ENCODE data around the gene ARL14.
"Not testable (repeated sequence)": the region's sequence is repeated elsewhere in the genome, so short reads cannot be mapped to it uniquely, and the experiment has no call there.

Gene ARL14

GRCh38 chr3:160702290-160702689 lies 25.3 kb downstream of the ARL14 start:
- in situ Hi-C loops (cut with MboI; ENCODE audit: low pct_unique_long_range_greater_than_20kb, low sequenced_read_pairs, unreplicated experiment): no loop called here
- TF ChIP-seq, protein P1, sequence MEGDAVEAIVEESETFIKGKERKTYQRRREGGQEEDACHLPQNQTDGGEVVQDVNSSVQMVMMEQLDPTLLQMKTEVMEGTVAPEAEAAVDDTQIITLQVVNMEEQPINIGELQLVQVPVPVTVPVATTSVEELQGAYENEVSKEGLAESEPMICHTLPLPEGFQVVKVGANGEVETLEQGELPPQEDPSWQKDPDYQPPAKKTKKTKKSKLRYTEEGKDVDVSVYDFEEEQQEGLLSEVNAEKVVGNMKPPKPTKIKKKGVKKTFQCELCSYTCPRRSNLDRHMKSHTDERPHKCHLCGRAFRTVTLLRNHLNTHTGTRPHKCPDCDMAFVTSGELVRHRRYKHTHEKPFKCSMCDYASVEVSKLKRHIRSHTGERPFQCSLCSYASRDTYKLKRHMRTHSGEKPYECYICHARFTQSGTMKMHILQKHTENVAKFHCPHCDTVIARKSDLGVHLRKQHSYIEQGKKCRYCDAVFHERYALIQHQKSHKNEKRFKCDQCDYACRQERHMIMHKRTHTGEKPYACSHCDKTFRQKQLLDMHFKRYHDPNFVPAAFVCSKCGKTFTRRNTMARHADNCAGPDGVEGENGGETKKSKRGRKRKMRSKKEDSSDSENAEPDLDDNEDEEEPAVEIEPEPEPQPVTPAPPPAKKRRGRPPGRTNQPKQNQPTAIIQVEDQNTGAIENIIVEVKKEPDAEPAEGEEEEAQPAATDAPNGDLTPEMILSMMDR (IDR thresholded peaks at IDR 0.05; ENCODE audit: extremely low read depth, insufficient read depth, missing control alignments): no peak
- DNase-seq (ENCODE audit: low spot score): no peak

GRCh38 chr3:160703974-160704373 lies 27.0 kb downstream of the ARL14 start:
- in situ Hi-C loops (cut with MboI; ENCODE audit: low pct_unique_long_range_greater_than_20kb, low sequenced_read_pairs, unreplicated experiment): no loop called here
- no peak for DNase-seq (ENCODE audit: low spot score)
- TF ChIP-seq, protein P1 (IDR thresholded peaks at IDR 0.05; ENCODE audit: extremely low read depth, insufficient read depth, missing control alignments): no peak

GRCh38 chr3:160707187-160707794 lies 30.3 kb downstream of the ARL14 start:
- DNase-seq (ENCODE audit: low spot score): peak; percentile 40
- in situ Hi-C loops (cut with MboI; ENCODE audit: low pct_unique_long_range_greater_than_20kb, low sequenced_read_pairs, unreplicated experiment): no loop called here
- TF ChIP-seq, protein P1 (IDR thresholded peaks at IDR 0.05; ENCODE audit: extremely low read depth, insufficient read depth, missing control alignments): peak; percentile 56

- DNase-seq (ENCODE audit: low spot score): no peak
- in situ Hi-C loops (cut with MboI; ENCODE audit: low pct_unique_long_range_greater_than_20kb, low sequenced_read_pairs, unreplicated experiment): no loop called here
- TF ChIP-seq, protein P1 (IDR thresholded peaks at IDR 0.05; ENCODE audit: extremely low read depth, insufficient read depth, missing control alignments): no peak
These were observed 32.7 kb downstream of the ARL14 start for GRCh38 chr3:160709477-160710182.

- in situ Hi-C loops (cut with MboI; ENCODE audit: low pct_unique_long_range_greater_than_20kb, low sequenced_read_pairs, unreplicated experiment); DNase-seq (ENCODE audit: low spot score): not testable (repeated sequence)
These were observed 36.2 kb downstream of the ARL14 start for GRCh38 chr3:160713144-160713543.

DNA sequence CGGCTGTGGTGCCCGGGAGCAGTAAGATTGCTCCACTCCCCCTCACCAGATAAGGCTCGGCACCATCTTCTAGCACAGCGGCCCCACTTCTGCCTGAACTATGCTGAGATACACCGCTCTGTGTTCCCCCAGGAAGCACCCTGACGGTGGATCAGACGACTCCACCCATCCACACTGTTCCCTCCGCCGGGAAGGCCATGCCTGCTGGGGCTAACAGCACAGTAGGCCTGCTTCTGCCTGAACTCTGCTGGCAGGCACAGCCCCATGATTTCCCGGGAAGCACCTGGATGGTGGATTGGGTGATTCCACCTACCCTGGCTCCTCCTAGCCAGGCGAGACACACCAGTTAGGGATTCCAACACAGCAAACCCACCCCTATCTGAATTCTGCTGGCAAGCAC lies 42.8 kb downstream of the ARL14 start:
- TF ChIP-seq, protein P1 (IDR thresholded peaks at IDR 0.05; ENCODE audit: extremely low read depth, insufficient read depth, missing control alignments): no peak
- DNase-seq (ENCODE audit: low spot score): no peak
- in situ Hi-C loops (cut with MboI; ENCODE audit: low pct_unique_long_range_greater_than_20kb, low sequenced_read_pairs, unreplicated experiment): no loop called here

DNA sequence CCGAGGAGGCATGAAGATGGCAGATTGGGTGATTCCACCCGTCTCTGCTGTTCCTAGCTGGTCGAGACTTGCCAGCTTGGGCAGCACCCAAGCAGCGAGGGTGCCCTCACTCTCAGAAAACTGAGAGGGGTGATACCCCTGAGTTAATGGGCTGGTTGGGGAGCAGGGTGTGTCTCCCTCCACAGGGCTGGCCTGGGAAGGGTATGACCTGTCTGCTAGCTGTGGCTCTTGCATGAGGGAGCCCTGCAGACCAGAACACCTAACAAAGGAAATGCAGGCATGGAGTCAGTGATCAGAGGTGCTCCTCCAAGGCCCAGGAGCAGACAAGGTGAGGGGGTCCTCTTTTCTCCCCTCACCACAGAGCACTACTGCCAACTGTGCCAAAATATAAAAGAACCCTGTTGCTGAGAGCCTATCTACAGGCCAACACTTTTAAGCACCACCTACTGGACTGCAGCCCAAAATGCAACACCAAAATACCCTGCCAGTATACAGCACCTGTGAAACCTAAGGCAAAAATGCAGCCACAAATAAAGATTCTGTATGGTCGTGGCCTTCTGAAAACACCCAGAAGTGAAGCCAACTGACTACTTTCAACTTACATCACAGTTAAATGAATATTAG lies 43.3 kb downstream of the ARL14 start:
- TF ChIP-seq, protein P1 (IDR thresholded peaks at IDR 0.05; ENCODE audit: extremely low read depth, insufficient read depth, missing control alignments): peak; percentile 42
- in situ Hi-C loops (cut with MboI; ENCODE audit: low pct_unique_long_range_greater_than_20kb, low sequenced_read_pairs, unreplicated experiment): no loop called here

More for the DNA sequence above, 43.3 kb downstream of the ARL14 start:
- peak; percentile 13 for DNase-seq (ENCODE audit: low spot score)

Data from GM13977 (cell line).